Measurements from ENCODE around the gene IL6ST. TPM values are rescaled to one million over a fixed set of nuclear protein-coding genes. Genes with fewer than 3 reads are reported as not detected.
A peak's percentile ranks its signal among the peaks of the same experiment; 100 is the strongest.

Gene IL6ST
- total RNA-seq, 1 donor from 2014 or later, result 74.7 TPM

DNA sequence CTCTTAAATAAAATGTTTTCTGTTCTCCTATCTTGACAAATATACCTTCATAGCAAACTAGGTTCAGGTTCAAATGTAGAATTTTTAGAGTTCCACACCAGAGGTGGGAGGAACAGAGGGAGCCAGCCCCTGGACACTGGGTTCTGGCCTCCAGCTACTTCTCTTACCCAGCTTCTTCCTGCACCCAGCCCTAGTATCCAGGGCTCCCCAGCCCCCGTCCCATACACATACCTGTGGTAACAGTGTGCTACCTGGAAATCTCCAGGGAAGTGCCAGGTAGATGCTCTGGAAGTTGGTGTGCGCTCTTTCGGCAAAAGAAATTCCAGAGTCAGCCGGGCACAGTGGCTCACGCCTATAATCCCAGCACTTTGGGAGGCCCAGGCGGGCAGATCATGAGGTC is 33.9 kb upstream of the IL6ST start:
- no peaks in the 10 kb centered on the region for H3K36me3 Mint-ChIP-seq
- H3K27me3 Mint-ChIP-seq, result no peaks in the 10 kb centered on the region
- no peak for DNase-seq (ENCODE audit: extremely low spot score, unreplicated experiment)
- TF ChIP-seq, protein P1, sequence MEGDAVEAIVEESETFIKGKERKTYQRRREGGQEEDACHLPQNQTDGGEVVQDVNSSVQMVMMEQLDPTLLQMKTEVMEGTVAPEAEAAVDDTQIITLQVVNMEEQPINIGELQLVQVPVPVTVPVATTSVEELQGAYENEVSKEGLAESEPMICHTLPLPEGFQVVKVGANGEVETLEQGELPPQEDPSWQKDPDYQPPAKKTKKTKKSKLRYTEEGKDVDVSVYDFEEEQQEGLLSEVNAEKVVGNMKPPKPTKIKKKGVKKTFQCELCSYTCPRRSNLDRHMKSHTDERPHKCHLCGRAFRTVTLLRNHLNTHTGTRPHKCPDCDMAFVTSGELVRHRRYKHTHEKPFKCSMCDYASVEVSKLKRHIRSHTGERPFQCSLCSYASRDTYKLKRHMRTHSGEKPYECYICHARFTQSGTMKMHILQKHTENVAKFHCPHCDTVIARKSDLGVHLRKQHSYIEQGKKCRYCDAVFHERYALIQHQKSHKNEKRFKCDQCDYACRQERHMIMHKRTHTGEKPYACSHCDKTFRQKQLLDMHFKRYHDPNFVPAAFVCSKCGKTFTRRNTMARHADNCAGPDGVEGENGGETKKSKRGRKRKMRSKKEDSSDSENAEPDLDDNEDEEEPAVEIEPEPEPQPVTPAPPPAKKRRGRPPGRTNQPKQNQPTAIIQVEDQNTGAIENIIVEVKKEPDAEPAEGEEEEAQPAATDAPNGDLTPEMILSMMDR (conservative IDR thresholded peaks at IDR 0.05), result no peak
- no peaks in the 10 kb centered on the region for H3K9me3 Mint-ChIP-seq
- no peak overlapping the region for H3K27ac Mint-ChIP-seq
- H3K4me1 Mint-ChIP-seq (ENCODE audit: unreplicated experiment), result no peaks in the 10 kb centered on the region
- no peak overlapping the region for H3K4me3 Mint-ChIP-seq

GRCh38 chr5:56026863-56027300 is 32.1 kb upstream of the IL6ST start:
- no peak for DNase-seq (ENCODE audit: extremely low spot score, unreplicated experiment)
- TF ChIP-seq, protein P1 (conservative IDR thresholded peaks at IDR 0.05), result no peak
- Mint-ChIP-seq H3K36me3 (no peaks in the 10 kb centered on the region), H3K4me1 (ENCODE audit: unreplicated experiment) (no peaks in the 10 kb centered on the region), H3K4me3 (no peak overlapping the region), H3K27ac (no peak overlapping the region), H3K27me3 (no peaks in the 10 kb centered on the region), H3K9me3 (no peaks in the 10 kb centered on the region)

GRCh38 chr5:56025151-56025885 is 30.6 kb upstream of the IL6ST start:
- DNase-seq (ENCODE audit: extremely low spot score, unreplicated experiment), result no peak
- H3K4me1 Mint-ChIP-seq (ENCODE audit: unreplicated experiment), result no peaks in the 10 kb centered on the region
- no peaks in the 10 kb centered on the region for H3K36me3 Mint-ChIP-seq
- peak overlapping the region; percentile 53 for H3K27ac Mint-ChIP-seq
- TF ChIP-seq, protein P1 (conservative IDR thresholded peaks at IDR 0.05), result no peak
- no peaks in the 10 kb centered on the region for H3K27me3 Mint-ChIP-seq
- H3K4me3 Mint-ChIP-seq, result no peak overlapping the region
- no peaks in the 10 kb centered on the region for H3K9me3 Mint-ChIP-seq

DNA sequence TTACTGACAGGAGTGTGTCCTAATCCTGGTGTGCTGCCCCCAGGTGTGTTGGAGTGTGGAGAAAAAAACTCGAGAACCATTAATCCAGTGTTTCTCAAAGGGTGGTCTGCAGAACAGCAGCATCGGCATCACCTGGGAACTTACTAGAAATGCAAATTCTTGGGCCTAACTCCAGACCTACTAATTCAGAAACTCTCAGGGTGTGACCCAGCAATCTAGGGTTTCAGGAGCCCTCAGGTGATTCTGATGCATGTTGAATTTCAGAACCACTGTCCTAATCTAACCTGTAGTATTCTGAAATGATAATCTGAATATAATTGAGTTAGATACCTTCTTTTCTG is 30.0 kb upstream of the IL6ST start:
- no peak for DNase-seq (ENCODE audit: extremely low spot score, unreplicated experiment)
- Mint-ChIP-seq H3K36me3 (no peaks in the 10 kb centered on the region), H3K27ac (peak overlapping the region; percentile 53), H3K27me3 (no peaks in the 10 kb centered on the region), H3K4me3 (no peak overlapping the region), H3K9me3 (no peaks in the 10 kb centered on the region), H3K4me1 (ENCODE audit: unreplicated experiment) (no peaks in the 10 kb centered on the region)
- TF ChIP-seq, protein P1 (conservative IDR thresholded peaks at IDR 0.05), result no peak

DNA sequence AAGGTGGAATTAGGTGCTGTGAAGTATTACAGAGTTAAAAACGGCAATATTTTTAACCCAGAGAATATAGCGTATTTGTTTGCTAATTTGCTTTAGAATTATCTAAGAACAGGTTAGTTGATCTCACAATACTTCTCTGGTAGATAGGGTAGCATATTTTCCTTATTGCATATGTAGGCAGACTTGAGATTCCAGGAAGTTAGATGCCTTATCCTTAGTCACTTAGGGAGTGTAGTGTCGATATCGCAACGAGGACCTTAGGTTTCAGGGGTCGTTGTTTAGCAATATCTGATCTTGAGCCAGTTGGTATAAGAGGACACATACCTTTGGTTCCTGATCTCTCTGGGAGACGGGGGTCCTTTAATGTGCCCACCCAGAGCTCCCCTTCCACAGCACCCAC is 28.5 kb upstream of the IL6ST start:
- no peaks in the 10 kb centered on the region for H3K27me3 Mint-ChIP-seq
- H3K4me1 Mint-ChIP-seq (ENCODE audit: unreplicated experiment), result no peaks in the 10 kb centered on the region
- TF ChIP-seq, protein P1 (conservative IDR thresholded peaks at IDR 0.05), result no peak
- no peak for DNase-seq (ENCODE audit: extremely low spot score, unreplicated experiment)
- no peaks in the 10 kb centered on the region for H3K9me3 Mint-ChIP-seq
- no peak overlapping the region for H3K27ac Mint-ChIP-seq
- no peak overlapping the region for H3K4me3 Mint-ChIP-seq
- H3K36me3 Mint-ChIP-seq, result no peaks in the 10 kb centered on the region

Measured in type B pancreatic cell (in vitro differentiated cells).